ENCODE results near the gene HOXD13.
A peak's percentile ranks its signal among the peaks of the same experiment; 100 is the strongest.

The HOXD13 gene

GRCh38 chr2:176132205-176133171 is 40.0 kb downstream of the HOXD13 start:
- peak in 1 of 5 experiments; percentile 57 for DNase-seq

- DNase-seq: no peak
These were observed 40.9 kb downstream of the HOXD13 start for GRCh38 chr2:176133389-176133788.

DNA sequence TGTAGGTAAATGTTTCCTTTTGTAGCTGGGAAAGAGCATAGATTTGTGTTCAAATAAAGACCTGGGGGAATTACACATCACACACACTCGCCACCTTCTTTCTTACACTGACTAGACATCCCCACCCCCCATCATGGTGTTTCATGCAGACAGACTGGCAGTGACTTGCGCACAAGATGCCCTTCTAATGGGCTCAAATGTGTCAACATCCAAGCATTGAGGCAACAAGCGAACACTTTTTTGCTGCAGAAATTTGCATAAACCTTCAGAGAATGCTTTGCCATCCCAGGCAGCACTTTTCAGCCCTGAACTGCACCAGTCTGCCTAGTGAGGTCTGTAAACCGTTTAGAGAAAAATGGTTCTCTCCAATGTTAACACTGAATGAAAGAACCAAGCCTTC is 41.5 kb downstream of the HOXD13 start:
- DNase-seq: no peak

GRCh38 chr2:176135035-176135440 is 42.5 kb downstream of the HOXD13 start:
- DNase-seq: no peak

DNA sequence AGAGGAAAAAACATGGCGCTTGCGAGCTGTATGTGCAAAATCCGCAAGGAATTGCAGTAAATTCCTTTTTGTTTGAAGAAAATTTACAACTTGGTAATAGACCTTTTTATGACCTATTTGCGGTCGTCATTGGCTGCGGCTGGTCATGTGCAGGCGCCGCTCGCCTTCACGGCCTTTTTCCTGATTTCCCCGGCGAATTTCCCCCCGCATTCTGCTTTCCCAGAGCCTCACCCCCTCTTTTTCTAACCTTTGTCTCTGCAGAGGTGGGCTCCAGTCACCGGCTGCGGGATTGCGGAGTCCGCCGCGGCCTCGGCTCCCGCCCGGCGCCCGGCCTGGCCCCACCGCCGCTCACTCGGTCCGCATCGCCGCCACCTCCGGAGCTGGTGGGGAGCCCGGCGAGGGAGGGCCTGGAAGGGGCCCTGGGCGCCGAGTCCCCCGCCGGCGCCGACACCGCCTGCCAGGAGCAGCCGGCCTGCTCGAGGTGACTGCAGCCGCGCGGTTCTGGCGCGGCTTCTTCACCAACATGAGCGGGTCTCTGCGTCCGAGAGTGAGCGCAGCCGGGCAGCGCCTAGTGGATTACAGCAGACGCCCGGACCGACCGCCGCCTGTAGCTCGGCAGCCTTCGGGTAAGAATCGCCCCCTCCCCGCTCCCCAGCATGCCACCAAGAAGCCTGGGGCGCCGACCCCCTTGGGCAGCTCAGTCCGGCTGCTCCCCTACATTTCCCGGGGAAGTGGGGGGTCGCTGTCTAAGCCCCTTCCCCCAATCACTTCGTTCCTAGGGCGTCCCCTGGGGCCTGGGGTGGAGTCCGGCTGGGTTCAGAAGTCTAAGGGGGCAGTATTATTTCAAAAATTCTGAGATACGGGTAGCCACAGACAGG is 44.1 kb downstream of the HOXD13 start:
- DNase-seq: no peak

DNA sequence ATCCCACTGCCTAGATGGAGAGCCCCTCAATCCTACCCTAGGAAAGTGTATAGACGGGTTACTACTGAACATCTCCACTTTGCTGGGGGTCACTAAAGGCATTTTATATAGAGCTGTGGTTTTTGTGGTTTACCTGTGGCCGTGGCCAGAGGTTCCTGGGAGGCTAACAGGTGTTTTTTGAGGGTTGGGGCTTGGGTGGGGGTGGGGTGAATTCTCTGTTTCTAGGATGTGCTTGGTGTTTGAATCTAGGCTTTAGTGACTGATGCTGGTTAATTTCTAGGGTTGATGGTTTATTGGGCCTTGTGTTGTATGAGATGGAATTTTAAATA is 44.7 kb downstream of the HOXD13 start:
- DNase-seq: no peak

DNA sequence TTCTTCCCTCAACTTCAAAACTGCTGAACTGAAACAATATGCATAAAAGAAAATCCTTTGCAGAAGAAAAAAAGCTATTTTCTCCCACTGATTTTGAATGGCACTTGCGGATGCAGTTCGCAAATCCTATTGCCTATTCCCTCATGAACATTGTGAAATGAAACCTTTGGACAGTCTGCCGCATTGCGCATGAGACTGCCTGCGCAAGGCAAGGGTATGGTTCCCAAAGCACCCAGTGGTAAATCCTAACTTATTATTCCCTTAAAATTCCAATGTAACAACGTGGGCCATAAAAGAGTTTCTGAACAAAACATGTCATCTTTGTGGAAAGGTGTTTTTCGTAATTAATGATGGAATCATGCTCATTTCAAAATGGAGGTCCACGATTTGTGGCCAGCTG is 45.4 kb downstream of the HOXD13 start:
- no peak for DNase-seq

DNA sequence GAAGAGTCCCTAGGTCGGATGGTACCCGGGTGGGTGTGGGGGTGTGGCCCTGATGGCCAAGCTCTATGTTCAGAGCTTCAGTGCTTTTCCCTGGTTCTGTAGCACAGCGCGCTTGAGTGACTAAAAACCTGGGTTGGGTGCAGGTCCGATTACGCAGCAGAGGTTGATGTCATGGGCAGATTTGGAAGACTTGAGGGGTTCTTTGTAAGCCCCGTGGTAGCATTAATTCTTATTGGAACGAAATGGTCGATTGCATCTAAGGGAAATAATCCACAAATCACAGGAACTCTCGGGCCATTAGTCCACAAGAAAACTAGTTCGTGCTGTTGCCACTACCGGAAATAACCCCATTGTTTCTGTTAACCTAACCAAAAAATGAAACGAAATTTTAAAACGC is 46.0 kb downstream of the HOXD13 start:
- no peak for DNase-seq

GRCh38 chr2:176138923-176139660 is 46.6 kb downstream of the HOXD13 start:
- DNase-seq: no peak

DNA sequence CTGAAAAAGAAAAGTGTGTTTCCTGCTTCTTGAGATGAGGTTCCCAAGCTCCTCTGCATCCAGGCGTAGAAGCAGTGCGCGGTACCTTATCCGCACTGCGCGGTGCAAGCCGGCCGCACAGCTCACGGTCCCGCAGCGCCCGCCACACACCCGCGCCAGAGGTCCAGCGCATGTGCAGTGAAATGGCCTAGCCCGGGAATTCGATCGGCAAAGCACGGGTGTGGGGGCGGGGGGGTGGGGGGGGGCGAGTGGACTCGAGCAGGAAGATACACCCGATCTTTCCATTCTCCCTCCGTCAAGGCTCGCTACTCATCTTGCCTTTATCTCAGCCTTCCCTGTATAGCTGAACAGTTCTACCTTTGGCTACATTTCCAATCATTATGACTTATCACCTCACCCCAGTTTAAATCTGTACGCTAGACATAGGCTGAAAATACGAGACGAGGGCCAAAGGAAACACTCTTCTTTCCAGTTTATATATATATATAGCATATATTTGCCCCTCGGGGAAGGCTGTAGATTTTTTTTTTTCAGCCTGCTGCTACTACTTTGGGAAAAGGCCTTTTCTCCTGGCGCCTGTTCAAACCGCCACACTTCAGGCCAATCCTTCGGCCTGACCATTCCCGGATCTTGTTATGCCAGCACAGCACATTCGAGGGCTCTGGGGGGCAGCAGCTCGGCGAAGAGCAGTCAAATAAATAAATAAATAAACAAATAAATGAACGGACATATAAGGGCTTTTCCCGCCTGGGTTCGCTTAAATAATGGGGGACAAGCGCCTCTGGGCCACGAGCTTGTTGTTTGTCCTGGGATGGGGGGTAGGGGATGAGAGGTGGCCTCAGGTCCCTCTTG is 47.4 kb downstream of the HOXD13 start:
- DNase-seq: no peak

GRCh38 chr2:176140513-176141317 is 48.2 kb downstream of the HOXD13 start:
- peak in 4 of 5 experiments; percentile 27 to 72 (median 51) for DNase-seq

DNA sequence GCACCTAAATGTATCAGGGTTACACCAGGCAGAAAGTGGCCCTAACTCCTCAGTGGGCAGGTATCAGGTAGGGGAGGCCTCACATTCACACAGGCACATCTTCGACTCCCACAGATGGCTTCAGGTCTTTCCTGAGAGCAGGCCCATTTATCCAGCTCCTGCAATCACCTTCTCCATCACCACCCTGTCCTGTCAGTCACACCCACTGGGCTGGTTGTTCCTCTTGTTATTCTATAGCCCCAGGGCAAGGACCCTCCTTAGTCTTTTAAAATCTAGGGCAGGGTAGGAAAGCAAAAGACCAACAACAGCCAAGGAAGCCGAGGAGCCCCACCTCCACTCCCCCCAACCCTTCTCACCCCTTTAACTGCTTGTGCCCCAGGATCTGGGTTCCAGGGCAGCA is 49.8 kb downstream of the HOXD13 start:
- no peak for DNase-seq
